Measurements from ENCODE around the gene RECQL.

Gene RECQL

GRCh38 chr12:21501258-21502163, at the start of gene RECQL, which contains the start of gene GOLT1B:
TSS of gene RECQL (minus strand) at chr12:21501635. CDS start at chr12:21499570, 2,065 bp downstream.
TSS of gene GOLT1B (plus strand) at chr12:21501789. CDS start at chr12:21501924, 135 bp downstream.
- DNase-seq (ENCODE audit: low read depth in 2 of 2, low spot score in 1 of 2) = peak; percentile 74 to 77

GRCh38 chr12:21547437-21547836, 46.0 kb upstream of the RECQL start:
- no peak for DNase-seq (ENCODE audit: low read depth in 2 of 2, low spot score in 1 of 2)

- DNase-seq (ENCODE audit: low read depth in 2 of 2, low spot score in 1 of 2) = no peak
Measured at GRCh38 chr12:21546716-21547115, 45.3 kb upstream of the RECQL start.

GRCh38 chr12:21545557-21545956, 44.1 kb upstream of the RECQL start:
- DNase-seq (ENCODE audit: low read depth in 2 of 2, low spot score in 1 of 2) = no peak

GRCh38 chr12:21543151-21543550, 41.7 kb upstream of the RECQL start:
- no peak for DNase-seq (ENCODE audit: low read depth in 2 of 2, low spot score in 1 of 2)

GRCh38 chr12:21542403-21542802, 41.0 kb upstream of the RECQL start:
- DNase-seq (ENCODE audit: low read depth in 2 of 2, low spot score in 1 of 2) = no peak

GRCh38 chr12:21541773-21542172, 40.3 kb upstream of the RECQL start:
- no peak for DNase-seq (ENCODE audit: low read depth in 2 of 2, low spot score in 1 of 2)

GRCh38 chr12:21539797-21540196, 38.4 kb upstream of the RECQL start:
- no peak for DNase-seq (ENCODE audit: low read depth in 2 of 2, low spot score in 1 of 2)

- DNase-seq (ENCODE audit: low read depth in 2 of 2, low spot score in 1 of 2) = no peak
Measured at GRCh38 chr12:21538061-21538653, 36.7 kb upstream of the RECQL start.

- DNase-seq (ENCODE audit: low read depth in 2 of 2, low spot score in 1 of 2) = no peak
Measured at GRCh38 chr12:21529456-21529855, 28.0 kb upstream of the RECQL start.

- no peak for DNase-seq (ENCODE audit: low read depth in 2 of 2, low spot score in 1 of 2)
Measured at GRCh38 chr12:21528953-21529352, 27.5 kb upstream of the RECQL start.

- DNase-seq (ENCODE audit: low read depth in 2 of 2, low spot score in 1 of 2) = peak in 1 of 2 donors; percentile 1
Measured at GRCh38 chr12:21527451-21528180, 26.2 kb upstream of the RECQL start.

- DNase-seq (ENCODE audit: low read depth in 2 of 2, low spot score in 1 of 2) = no peak
Measured at GRCh38 chr12:21526721-21527345, 25.4 kb upstream of the RECQL start.

GRCh38 chr12:21526053-21526452, 24.6 kb upstream of the RECQL start, which contains the start of gene SPX:
TSS of gene SPX (plus strand) at chr12:21526296. CDS start at chr12:21526473, 177 bp downstream.
- no peak for DNase-seq (ENCODE audit: low read depth in 2 of 2, low spot score in 1 of 2)

- no peak for DNase-seq (ENCODE audit: low read depth in 2 of 2, low spot score in 1 of 2)
Measured at GRCh38 chr12:21523148-21523547, 21.7 kb upstream of the RECQL start.

GRCh38 chr12:21521541-21521940, 20.1 kb upstream of the RECQL start:
- no peak for DNase-seq (ENCODE audit: low read depth in 2 of 2, low spot score in 1 of 2)

- DNase-seq (ENCODE audit: low read depth in 2 of 2, low spot score in 1 of 2) = no peak
Measured at GRCh38 chr12:21518451-21518850, 17.0 kb upstream of the RECQL start.

- DNase-seq (ENCODE audit: low read depth in 2 of 2, low spot score in 1 of 2) = no peak
Measured at GRCh38 chr12:21516281-21516680, 14.8 kb upstream of the RECQL start.

GRCh38 chr12:21509768-21510167, 8.3 kb upstream of the RECQL start:
- DNase-seq (ENCODE audit: low read depth in 2 of 2, low spot score in 1 of 2) = no peak

GRCh38 chr12:21507849-21508248, 6.4 kb upstream of the RECQL start:
- DNase-seq (ENCODE audit: low read depth in 2 of 2, low spot score in 1 of 2) = no peak

- DNase-seq (ENCODE audit: low read depth in 2 of 2, low spot score in 1 of 2) = no peak
Measured at GRCh38 chr12:21505888-21506287, 4.5 kb upstream of the RECQL start.

Data from stimulated activated CD8-positive, alpha-beta memory T cell treated with anti-CD3 and anti-CD28 coated beads, Interleukin-4, amount 100 ng/mL, for 4 hours (primary cell).